Dendritic cell treated with granulocyte-macrophage colony-stimulating factor and Interleukin-4, amounts not matched to agents 40 ng/mL and 50 ng/mL, for 4 days (primary cell): ENCODE measurements around the gene PHTF2.
"Not testable (repeated sequence)": the region's sequence is repeated elsewhere in the genome, so short reads cannot be mapped to it uniquely, and the experiment has no call there.

ENCODE experiments used
- H3K27ac Mint-ChIP-seq: one replicate; pipeline ENCODE4 v1.8.0; 2022; ENCODE audit warnings: mild to moderate bottlenecking, mixed read lengths
- H3K27me3 Mint-ChIP-seq: one replicate; pipeline ENCODE4 v1.8.0; 2022; ENCODE audit warnings: mild to moderate bottlenecking, mixed read lengths
- H3K36me3 Mint-ChIP-seq: one replicate; pipeline ENCODE4 v1.8.0; 2022; ENCODE audit warnings: low read depth, mixed read lengths
- H3K4me1 Mint-ChIP-seq: one replicate; pipeline ENCODE4 v1.8.0; 2022; ENCODE audit warnings: low read depth, mixed read lengths
- H3K4me3 Mint-ChIP-seq: one replicate; pipeline ENCODE4 v1.8.0; 2022; ENCODE audit warnings: mild to moderate bottlenecking, moderate library complexity, mixed read lengths
- H3K9me3 Mint-ChIP-seq: one replicate; pipeline ENCODE4 v1.8.0; 2022; ENCODE audit warnings: mixed read lengths
- intact Hi-C: fragments of 100-400 bp; cut with micrococcal nuclease; formaldehyde crosslinking; loops from one replicate; pipeline ENCODE4 v1.15.0; 2022

Gene PHTF2

GRCh38 chr7:77783111-77783510 lies 15.5 kb upstream of the PHTF2 start:
- Mint-ChIP-seq H3K4me3 (no peak overlapping the region), H3K36me3 (peaks cover 48% of the 10 kb centered on the region), H3K9me3 (no peaks in the 10 kb centered on the region), H3K4me1 (peaks cover 21% of the 10 kb centered on the region), H3K27me3 (no peaks in the 10 kb centered on the region), H3K27ac (no peak overlapping the region)
- intact Hi-C loops, result no loop called here

- Mint-ChIP-seq H3K4me3 (no peak overlapping the region), H3K27ac (peak overlapping the region; percentile 64), H3K27me3 (no peaks in the 10 kb centered on the region), H3K4me1 (peaks cover 21% of the 10 kb centered on the region), H3K9me3 (no peaks in the 10 kb centered on the region), H3K36me3 (peaks cover 43% of the 10 kb centered on the region)
- intact Hi-C loops, result no loop called here
Observed at GRCh38 chr7:77783545-77783944, 15.0 kb upstream of the PHTF2 start.

GRCh38 chr7:77784426-77784825 lies 14.1 kb upstream of the PHTF2 start:
- Mint-ChIP-seq H3K4me3 (peak overlapping the region; percentile 17), H3K36me3 (peaks cover 37% of the 10 kb centered on the region), H3K27ac (peak overlapping the region; percentile 64), H3K4me1 (peaks cover 21% of the 10 kb centered on the region)
- not testable (repeated sequence) for H3K27me3 Mint-ChIP-seq, H3K9me3 Mint-ChIP-seq
- intact Hi-C loops, result loop anchor here (2.0 kb wide), 1 partner anchor 14 kb away; the partner anchor contains the start of genes PHTF2 and TMEM60

- intact Hi-C loops, result no loop called here
- Mint-ChIP-seq H3K27ac (no peak overlapping the region), H3K27me3 (no peaks in the 10 kb centered on the region), H3K4me3 (no peak overlapping the region), H3K36me3 (peaks cover 28% of the 10 kb centered on the region), H3K4me1 (peaks cover 21% of the 10 kb centered on the region), H3K9me3 (no peaks in the 10 kb centered on the region)
Observed at GRCh38 chr7:77786018-77786417, 12.6 kb upstream of the PHTF2 start.

GRCh38 chr7:77786741-77787140 lies 11.8 kb upstream of the PHTF2 start:
- Mint-ChIP-seq H3K27me3 (no peaks in the 10 kb centered on the region), H3K36me3 (peaks cover 27% of the 10 kb centered on the region), H3K9me3 (no peaks in the 10 kb centered on the region), H3K27ac (no peak overlapping the region), H3K4me1 (peaks cover 21% of the 10 kb centered on the region), H3K4me3 (no peak overlapping the region)
- intact Hi-C loops, result no loop called here

- H3K9me3 Mint-ChIP-seq, result no peaks in the 10 kb centered on the region
- peaks cover 20% of the 10 kb centered on the region for H3K4me1 Mint-ChIP-seq
- H3K27me3 Mint-ChIP-seq, result no peaks in the 10 kb centered on the region
- H3K4me3 Mint-ChIP-seq, result no peak overlapping the region
- H3K27ac Mint-ChIP-seq, result no peak overlapping the region
- H3K36me3 Mint-ChIP-seq, result peaks cover 14% of the 10 kb centered on the region
- intact Hi-C loops, result no loop called here
Observed at GRCh38 chr7:77788327-77788902, 10.2 kb upstream of the PHTF2 start.

- H3K4me1 Mint-ChIP-seq, result peaks cover 26% of the 10 kb centered on the region
- intact Hi-C loops, result no loop called here
- H3K4me3 Mint-ChIP-seq, result no peak overlapping the region
- H3K27me3 Mint-ChIP-seq, result no peaks in the 10 kb centered on the region
- H3K9me3 Mint-ChIP-seq, result no peaks in the 10 kb centered on the region
- no peak overlapping the region for H3K27ac Mint-ChIP-seq
- peaks cover 20% of the 10 kb centered on the region for H3K36me3 Mint-ChIP-seq
Observed at GRCh38 chr7:77791336-77791735, 7.2 kb upstream of the PHTF2 start.

GRCh38 chr7:77791956-77792355 lies 6.6 kb upstream of the PHTF2 start:
- H3K9me3 Mint-ChIP-seq, result no peaks in the 10 kb centered on the region
- no peaks in the 10 kb centered on the region for H3K27me3 Mint-ChIP-seq
- no peak overlapping the region for H3K27ac Mint-ChIP-seq
- peaks cover 31% of the 10 kb centered on the region for H3K4me1 Mint-ChIP-seq
- intact Hi-C loops, result no loop called here
- H3K36me3 Mint-ChIP-seq, result peaks cover 23% of the 10 kb centered on the region
- no peak overlapping the region for H3K4me3 Mint-ChIP-seq

GRCh38 chr7:77794000-77794399 lies 4.6 kb upstream of the PHTF2 start:
- Mint-ChIP-seq H3K27ac (peak overlapping the region; percentile 57), H3K4me1 (peaks cover 31% of the 10 kb centered on the region)
- intact Hi-C loops, result no loop called here

GRCh38 chr7:77796109-77796508 lies 2.5 kb upstream of the PHTF2 start:
- Mint-ChIP-seq H3K27ac (peak overlapping the region; percentile 16), H3K27me3 (no peaks in the 10 kb centered on the region), H3K9me3 (no peaks in the 10 kb centered on the region), H3K4me3 (peak overlapping the region; percentile 98), H3K36me3 (peaks cover 46% of the 10 kb centered on the region), H3K4me1 (peaks cover 46% of the 10 kb centered on the region)
- intact Hi-C loops, result loop anchor here (5.0 kb wide), 2 partner anchors 36 to 99 kb away; partner anchors contain the start of gene RSBN1L

More at GRCh38 chr7:77794000-77794399, 4.6 kb upstream of the PHTF2 start:
- H3K27me3 Mint-ChIP-seq, result no peaks in the 10 kb centered on the region
- H3K4me3 Mint-ChIP-seq, result no peak overlapping the region
- no peaks in the 10 kb centered on the region for H3K9me3 Mint-ChIP-seq
- H3K36me3 Mint-ChIP-seq, result peaks cover 41% of the 10 kb centered on the region

GRCh38 chr7:77796960-77797359 lies 1.6 kb upstream of the PHTF2 start:
- H3K36me3 Mint-ChIP-seq, result peaks cover 46% of the 10 kb centered on the region
- H3K4me1 Mint-ChIP-seq, result peaks cover 51% of the 10 kb centered on the region
- no peaks in the 10 kb centered on the region for H3K27me3 Mint-ChIP-seq
- intact Hi-C loops, result loop anchor here (5.0 kb wide), 2 partner anchors 35 to 100 kb away; partner anchors contain the start of gene RSBN1L
- H3K9me3 Mint-ChIP-seq, result no peaks in the 10 kb centered on the region
- peak overlapping the region; percentile 98 for H3K4me3 Mint-ChIP-seq
- peak overlapping the region; percentile 97 for H3K27ac Mint-ChIP-seq

GRCh38 chr7:77797734-77798393 lies 709 bp upstream of the PHTF2 start:
- H3K4me3 Mint-ChIP-seq, result peak overlapping the region; percentile 98

GRCh38 chr7:77799078-77799964 lies 748 bp downstream of the PHTF2 start:
- peak overlapping the region; percentile 97 for H3K27ac Mint-ChIP-seq
- H3K4me3 Mint-ChIP-seq, result peak overlapping the region; percentile 98
- H3K9me3 Mint-ChIP-seq, result no peaks in the 10 kb centered on the region
- H3K4me1 Mint-ChIP-seq, result peaks cover 68% of the 10 kb centered on the region
- intact Hi-C loops, result loop anchor here (2.0 to 5.0 kb wide), 4 partner anchors 15 to 107 kb away; partner anchors contain the start of gene RSBN1L
- no peaks in the 10 kb centered on the region for H3K27me3 Mint-ChIP-seq
- H3K36me3 Mint-ChIP-seq, result peaks cover 40% of the 10 kb centered on the region

More at GRCh38 chr7:77797734-77798393, 709 bp upstream of the PHTF2 start:
- intact Hi-C loops, result loop anchor here (2.0 to 5.0 kb wide), 4 partner anchors 13 to 109 kb away; partner anchors contain the start of gene RSBN1L
- Mint-ChIP-seq H3K27me3 (no peaks in the 10 kb centered on the region), H3K9me3 (no peaks in the 10 kb centered on the region), H3K36me3 (peaks cover 46% of the 10 kb centered on the region), H3K27ac (peak overlapping the region; percentile 97), H3K4me1 (peaks cover 60% of the 10 kb centered on the region)

- H3K9me3 Mint-ChIP-seq, result peaks cover 4% of the 10 kb centered on the region
- peaks cover 68% of the 10 kb centered on the region for H3K4me1 Mint-ChIP-seq
- intact Hi-C loops, result no loop called here
- H3K4me3 Mint-ChIP-seq, result peak overlapping the region; percentile 98
- peak overlapping the region; percentile 97 for H3K27ac Mint-ChIP-seq
- H3K27me3 Mint-ChIP-seq, result no peaks in the 10 kb centered on the region
- peaks cover 40% of the 10 kb centered on the region for H3K36me3 Mint-ChIP-seq
Observed at GRCh38 chr7:77800158-77800557, 1.6 kb downstream of the PHTF2 start.
